ENCODE data around the gene BARHL1. TPM values are rescaled to one million over a fixed set of nuclear protein-coding genes. Genes with fewer than 3 reads are reported as not detected.

Gene BARHL1
- total and polyA plus RNA-seq, 2 donors (not counting 3 experiments of a cell fraction or from before 2014, with no cell fraction given): not detected

DNA sequence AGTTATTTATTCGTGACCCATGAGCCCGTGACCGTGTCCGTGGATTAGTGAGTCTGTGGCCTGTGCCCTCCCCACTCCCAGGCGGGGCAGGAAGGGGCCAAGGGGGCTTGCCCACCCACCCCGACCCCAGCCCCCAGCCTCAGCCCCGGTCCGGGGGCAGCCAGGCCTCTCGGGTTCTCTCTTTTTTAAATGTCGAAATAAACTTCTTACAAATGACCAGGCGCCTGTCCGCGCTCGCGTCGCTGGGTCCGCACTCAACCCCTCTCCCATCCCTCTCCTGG, 7.6 kb downstream of the BARHL1 start:
- H3K79me2 ChIP-seq (ENCODE audit: control insufficient read depth, insufficient read depth, low read length): no peaks in the 10 kb centered on the region
- dilution Hi-C loops (cut with MboI; ENCODE audit: extremely low pct_ligation_motif_present, low sequenced_read_pairs): no loop called here
- no peak overlapping the region for H3K4me2 ChIP-seq (ENCODE audit: insufficient read depth, low read length)
- intact Hi-C loops (cut with micrococcal nuclease): no loop called here
- H3K36me3 ChIP-seq (ENCODE audit: control insufficient read depth in 2 of 2, extremely low read depth in 1 of 2, insufficient read depth in 2 of 2, low read length in 2 of 2): peaks cover 0 to 5% of the 10 kb centered on the region in 2 experiments
- BruUV-seq (replicated peaks): no TSS peak
- H3K4me3 ChIP-seq (replicated peaks in 1 of 3; ENCODE audit: insufficient read depth in 1 of 3, low read depth in 1 of 3, low read length in 3 of 3): no peak overlapping the region
- H3K9ac ChIP-seq (replicated peaks; ENCODE audit: extremely low read depth, insufficient read depth, low read length): no peak overlapping the region
- H3K27ac ChIP-seq (ENCODE audit: insufficient read depth, low read depth, low read length): no peak overlapping the region
- CTCF ChIA-PET: interaction anchor here (2.1 kb wide), 1 partner anchor 83 kb away, joined by 4 read pairs; no protein-coding TSS in a partner anchor
- H3K4me1 ChIP-seq (ENCODE audit: control insufficient read depth, extremely low read depth, insufficient read depth, low read length): no peaks in the 10 kb centered on the region
- no peaks in the 10 kb centered on the region for H3K9me1 ChIP-seq (replicated peaks; ENCODE audit: control insufficient read depth, extremely low read depth, insufficient read depth, low read length)
- H2AFZ ChIP-seq (ENCODE audit: low read depth, low read length): no peak overlapping the region
- FAIRE-seq: no peak
- no peaks in the 10 kb centered on the region for H3K9me3 ChIP-seq (replicated peaks; ENCODE audit: control insufficient read depth, insufficient read depth, low read length)
- H4K20me1 ChIP-seq (replicated peaks; ENCODE audit: control insufficient read depth, extremely low read depth, insufficient read depth, low read length): no peaks in the 10 kb centered on the region
- TF ChIP-seq, protein P1, sequence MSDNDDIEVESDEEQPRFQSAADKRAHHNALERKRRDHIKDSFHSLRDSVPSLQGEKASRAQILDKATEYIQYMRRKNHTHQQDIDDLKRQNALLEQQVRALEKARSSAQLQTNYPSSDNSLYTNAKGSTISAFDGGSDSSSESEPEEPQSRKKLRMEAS (IDR thresholded peaks at IDR 0.05; ENCODE audit: insufficient read depth, insufficient read length): no peak
- TF ChIP-seq GATA2 (IDR thresholded peaks at IDR 0.05; ENCODE audit: insufficient read depth, insufficient read length, low read depth, low read length) (no peak), POLR2A (IDR thresholded peaks at IDR 0.05; ENCODE audit: low read depth, low read length) (no peak), EZH2 (IDR thresholded peaks at IDR 0.05; ENCODE audit: borderline replicate concordance, low read depth, low read length, severe bottlenecking) (no peak), FOS (IDR thresholded peaks at IDR 0.05; ENCODE audit: borderline replicate concordance, insufficient read depth, low read length) (no peak), MYC (IDR thresholded peaks at IDR 0.05; ENCODE audit: low read depth, low read length) (no peak), POLR2AphosphoS5 (IDR thresholded peaks at IDR 0.05; ENCODE audit: insufficient read depth, low read depth, low read length) (no peak), JUN (IDR thresholded peaks at IDR 0.05; ENCODE audit: borderline replicate concordance, insufficient read depth, insufficient read length, low read depth) (no peak)
- TF ChIP-seq, protein P2, sequence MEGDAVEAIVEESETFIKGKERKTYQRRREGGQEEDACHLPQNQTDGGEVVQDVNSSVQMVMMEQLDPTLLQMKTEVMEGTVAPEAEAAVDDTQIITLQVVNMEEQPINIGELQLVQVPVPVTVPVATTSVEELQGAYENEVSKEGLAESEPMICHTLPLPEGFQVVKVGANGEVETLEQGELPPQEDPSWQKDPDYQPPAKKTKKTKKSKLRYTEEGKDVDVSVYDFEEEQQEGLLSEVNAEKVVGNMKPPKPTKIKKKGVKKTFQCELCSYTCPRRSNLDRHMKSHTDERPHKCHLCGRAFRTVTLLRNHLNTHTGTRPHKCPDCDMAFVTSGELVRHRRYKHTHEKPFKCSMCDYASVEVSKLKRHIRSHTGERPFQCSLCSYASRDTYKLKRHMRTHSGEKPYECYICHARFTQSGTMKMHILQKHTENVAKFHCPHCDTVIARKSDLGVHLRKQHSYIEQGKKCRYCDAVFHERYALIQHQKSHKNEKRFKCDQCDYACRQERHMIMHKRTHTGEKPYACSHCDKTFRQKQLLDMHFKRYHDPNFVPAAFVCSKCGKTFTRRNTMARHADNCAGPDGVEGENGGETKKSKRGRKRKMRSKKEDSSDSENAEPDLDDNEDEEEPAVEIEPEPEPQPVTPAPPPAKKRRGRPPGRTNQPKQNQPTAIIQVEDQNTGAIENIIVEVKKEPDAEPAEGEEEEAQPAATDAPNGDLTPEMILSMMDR (IDR thresholded peaks at IDR 0.05; ENCODE audit: extremely low read depth in 1 of 2, insufficient read depth in 1 of 2, low read depth in 1 of 2, low read length in 2 of 2): no peak
- H3K27me3 ChIP-seq (ENCODE audit: control insufficient read depth in 2 of 2, insufficient read depth in 2 of 2, low read length in 2 of 2): peaks cover 68 to 72% of the 10 kb centered on the region in 2 experiments
- DNase-seq (ENCODE audit: low read depth, low spot score): no peak
- POLR2A ChIA-PET: no interaction called here

Data from endothelial cell of umbilical vein (primary cell).